ENCODE results near the gene ARHGEF40. TPM values are rescaled to one million over a fixed set of nuclear protein-coding genes. Genes with fewer than 3 reads are reported as not detected.

Gene ARHGEF40
- total and polyA plus RNA-seq, 10 of the 15 experiments (the other 5 are each of a cell fraction or from before 2014, with no cell fraction given): 0.03 to 0.31 (median 0.08) TPM; not detected in 2

DNA sequence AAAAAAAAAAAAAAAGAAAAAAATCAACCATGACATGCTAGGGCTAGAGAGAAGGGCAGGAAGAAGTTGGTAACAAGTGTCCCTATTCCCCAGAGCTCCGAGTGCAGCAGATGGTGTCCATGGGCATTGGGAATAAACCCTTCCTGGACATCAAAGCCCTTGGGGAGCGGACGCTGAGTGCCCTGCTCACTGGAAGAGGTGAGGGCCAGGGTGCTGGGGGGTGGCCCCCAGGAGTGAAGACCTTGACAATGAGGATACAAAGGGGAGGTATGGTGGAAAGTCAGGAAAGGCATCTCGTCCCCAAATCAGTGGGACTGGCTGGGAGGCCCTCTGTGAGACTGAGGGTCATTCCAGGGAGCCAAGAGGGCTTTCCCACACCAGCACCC is 16.8 kb downstream of the ARHGEF40 start (continued):
- TF ChIP-seq MTA2 (IDR thresholded peaks at IDR 0.05; ENCODE audit: low read depth): no peak
- TF ChIP-seq, protein P1, sequence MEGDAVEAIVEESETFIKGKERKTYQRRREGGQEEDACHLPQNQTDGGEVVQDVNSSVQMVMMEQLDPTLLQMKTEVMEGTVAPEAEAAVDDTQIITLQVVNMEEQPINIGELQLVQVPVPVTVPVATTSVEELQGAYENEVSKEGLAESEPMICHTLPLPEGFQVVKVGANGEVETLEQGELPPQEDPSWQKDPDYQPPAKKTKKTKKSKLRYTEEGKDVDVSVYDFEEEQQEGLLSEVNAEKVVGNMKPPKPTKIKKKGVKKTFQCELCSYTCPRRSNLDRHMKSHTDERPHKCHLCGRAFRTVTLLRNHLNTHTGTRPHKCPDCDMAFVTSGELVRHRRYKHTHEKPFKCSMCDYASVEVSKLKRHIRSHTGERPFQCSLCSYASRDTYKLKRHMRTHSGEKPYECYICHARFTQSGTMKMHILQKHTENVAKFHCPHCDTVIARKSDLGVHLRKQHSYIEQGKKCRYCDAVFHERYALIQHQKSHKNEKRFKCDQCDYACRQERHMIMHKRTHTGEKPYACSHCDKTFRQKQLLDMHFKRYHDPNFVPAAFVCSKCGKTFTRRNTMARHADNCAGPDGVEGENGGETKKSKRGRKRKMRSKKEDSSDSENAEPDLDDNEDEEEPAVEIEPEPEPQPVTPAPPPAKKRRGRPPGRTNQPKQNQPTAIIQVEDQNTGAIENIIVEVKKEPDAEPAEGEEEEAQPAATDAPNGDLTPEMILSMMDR (IDR thresholded peaks at IDR 0.05 in 2 of 3, conservative IDR thresholded peaks at IDR 0.05 in 1 of 3; ENCODE audit: control insufficient read depth in 2 of 3, extremely low read depth in 1 of 3, insufficient read depth in 1 of 3, low read depth in 3 of 3, low read length in 3 of 3): no peak
- TF ChIP-seq, protein P2, sequence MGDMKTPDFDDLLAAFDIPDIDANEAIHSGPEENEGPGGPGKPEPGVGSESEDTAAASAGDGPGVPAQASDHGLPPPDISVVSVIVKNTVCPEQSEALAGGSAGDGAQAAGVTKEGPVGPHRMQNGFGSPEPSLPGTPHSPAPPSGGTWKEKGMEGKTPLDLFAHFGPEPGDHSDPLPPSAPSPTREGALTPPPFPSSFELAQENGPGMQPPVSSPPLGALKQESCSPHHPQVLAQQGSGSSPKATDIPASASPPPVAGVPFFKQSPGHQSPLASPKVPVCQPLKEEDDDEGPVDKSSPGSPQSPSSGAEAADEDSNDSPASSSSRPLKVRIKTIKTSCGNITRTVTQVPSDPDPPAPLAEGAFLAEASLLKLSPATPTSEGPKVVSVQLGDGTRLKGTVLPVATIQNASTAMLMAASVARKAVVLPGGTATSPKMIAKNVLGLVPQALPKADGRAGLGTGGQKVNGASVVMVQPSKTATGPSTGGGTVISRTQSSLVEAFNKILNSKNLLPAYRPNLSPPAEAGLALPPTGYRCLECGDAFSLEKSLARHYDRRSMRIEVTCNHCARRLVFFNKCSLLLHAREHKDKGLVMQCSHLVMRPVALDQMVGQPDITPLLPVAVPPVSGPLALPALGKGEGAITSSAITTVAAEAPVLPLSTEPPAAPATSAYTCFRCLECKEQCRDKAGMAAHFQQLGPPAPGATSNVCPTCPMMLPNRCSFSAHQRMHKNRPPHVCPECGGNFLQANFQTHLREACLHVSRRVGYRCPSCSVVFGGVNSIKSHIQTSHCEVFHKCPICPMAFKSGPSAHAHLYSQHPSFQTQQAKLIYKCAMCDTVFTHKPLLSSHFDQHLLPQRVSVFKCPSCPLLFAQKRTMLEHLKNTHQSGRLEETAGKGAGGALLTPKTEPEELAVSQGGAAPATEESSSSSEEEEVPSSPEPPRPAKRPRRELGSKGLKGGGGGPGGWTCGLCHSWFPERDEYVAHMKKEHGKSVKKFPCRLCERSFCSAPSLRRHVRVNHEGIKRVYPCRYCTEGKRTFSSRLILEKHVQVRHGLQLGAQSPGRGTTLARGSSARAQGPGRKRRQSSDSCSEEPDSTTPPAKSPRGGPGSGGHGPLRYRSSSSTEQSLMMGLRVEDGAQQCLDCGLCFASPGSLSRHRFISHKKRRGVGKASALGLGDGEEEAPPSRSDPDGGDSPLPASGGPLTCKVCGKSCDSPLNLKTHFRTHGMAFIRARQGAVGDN (IDR thresholded peaks at IDR 0.05): no peak
- TF ChIP-seq, protein P3, sequence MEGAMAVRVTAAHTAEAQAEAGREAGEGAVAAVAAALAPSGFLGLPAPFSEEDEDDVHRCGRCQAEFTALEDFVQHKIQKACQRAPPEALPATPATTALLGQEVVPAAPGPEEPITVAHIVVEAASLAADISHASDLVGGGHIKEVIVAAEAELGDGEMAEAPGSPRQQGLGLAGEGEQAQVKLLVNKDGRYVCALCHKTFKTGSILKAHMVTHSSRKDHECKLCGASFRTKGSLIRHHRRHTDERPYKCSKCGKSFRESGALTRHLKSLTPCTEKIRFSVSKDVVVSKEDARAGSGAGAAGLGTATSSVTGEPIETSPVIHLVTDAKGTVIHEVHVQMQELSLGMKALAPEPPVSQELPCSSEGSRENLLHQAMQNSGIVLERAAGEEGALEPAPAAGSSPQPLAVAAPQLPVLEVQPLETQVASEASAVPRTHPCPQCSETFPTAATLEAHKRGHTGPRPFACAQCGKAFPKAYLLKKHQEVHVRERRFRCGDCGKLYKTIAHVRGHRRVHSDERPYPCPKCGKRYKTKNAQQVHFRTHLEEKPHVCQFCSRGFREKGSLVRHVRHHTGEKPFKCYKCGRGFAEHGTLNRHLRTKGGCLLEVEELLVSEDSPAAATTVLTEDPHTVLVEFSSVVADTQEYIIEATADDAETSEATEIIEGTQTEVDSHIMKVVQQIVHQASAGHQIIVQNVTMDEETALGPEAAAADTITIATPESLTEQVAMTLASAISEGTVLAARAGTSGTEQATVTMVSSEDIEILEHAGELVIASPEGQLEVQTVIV (IDR thresholded peaks at IDR 0.05; ENCODE audit: borderline replicate concordance, partially characterized antibody): no peak

All from GM12878 (cell line).